HG03159 (cell line): ENCODE data around the gene LSM3.
"Not testable (repeated sequence)": the region's sequence is repeated elsewhere in the genome, so short reads cannot be mapped to it uniquely, and the experiment has no call there.

Experiments used
- ATAC-seq: cut with Tn5 transposase; IDR thresholded peaks from one replicate; pipeline ENCODE4 v1.9.1; 2021; ENCODE audit warnings: mild to moderate bottlenecking, moderate library complexity; ENCODE audit not compliant: unreplicated experiment

Gene LSM3

DNA sequence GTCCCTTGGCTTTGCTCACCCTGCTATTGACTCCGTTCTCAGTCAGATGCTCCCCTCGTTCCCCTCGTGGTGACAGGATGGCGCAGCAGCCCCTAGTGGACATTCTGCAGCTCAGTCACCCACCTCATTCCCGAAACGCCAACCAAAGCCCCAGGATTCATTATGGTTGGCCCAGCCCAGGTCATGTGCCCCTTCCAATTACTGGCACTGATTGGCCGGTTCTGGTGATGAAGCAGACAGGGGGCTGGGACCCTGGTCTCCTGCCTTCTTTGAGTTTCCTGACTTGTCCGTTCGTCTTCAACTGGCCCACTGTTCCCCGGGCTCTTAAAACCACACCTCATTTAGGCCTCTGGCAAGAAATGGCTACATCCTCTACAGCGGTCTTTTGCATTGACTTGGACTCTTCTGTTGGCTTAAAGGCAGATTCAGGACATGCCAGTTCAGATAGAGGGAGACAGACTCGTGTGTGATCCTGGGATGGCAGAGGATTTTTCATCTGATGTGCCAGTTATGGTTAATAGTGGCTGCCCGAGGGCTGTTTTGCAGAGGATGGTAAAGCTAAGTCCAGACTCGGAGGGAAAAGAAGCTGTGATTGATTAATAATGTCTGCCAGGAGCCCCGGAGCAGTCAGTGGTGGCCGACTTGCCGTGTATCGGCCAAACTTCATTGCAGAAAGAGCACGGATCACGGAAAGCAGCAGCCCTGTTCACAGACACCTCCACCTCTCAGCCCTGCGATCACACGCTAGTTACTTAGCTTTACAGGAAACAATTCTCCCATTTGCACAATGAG lies 37.8 kb downstream of the LSM3 start:
- ATAC-seq: peak; percentile 86

DNA sequence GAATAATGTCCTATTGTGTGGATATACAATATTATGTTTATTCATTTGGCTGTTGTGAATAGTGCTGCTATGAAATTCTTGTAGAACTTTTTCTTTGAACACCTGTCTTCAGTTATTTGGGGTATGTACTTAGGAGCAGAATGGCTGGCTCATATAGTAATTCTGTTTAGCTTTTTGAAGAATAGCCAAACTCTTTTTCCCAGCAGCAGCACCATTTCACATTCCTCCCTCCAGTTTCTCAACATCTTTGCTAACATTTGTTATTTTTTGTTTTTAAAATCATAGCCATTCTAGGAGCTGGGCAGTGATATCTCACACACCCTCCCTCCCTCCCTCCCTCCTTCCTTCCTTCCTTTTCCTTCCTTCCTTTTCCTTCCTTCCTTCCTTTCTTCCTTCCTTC lies 39.7 kb downstream of the LSM3 start:
- no peak for ATAC-seq

DNA sequence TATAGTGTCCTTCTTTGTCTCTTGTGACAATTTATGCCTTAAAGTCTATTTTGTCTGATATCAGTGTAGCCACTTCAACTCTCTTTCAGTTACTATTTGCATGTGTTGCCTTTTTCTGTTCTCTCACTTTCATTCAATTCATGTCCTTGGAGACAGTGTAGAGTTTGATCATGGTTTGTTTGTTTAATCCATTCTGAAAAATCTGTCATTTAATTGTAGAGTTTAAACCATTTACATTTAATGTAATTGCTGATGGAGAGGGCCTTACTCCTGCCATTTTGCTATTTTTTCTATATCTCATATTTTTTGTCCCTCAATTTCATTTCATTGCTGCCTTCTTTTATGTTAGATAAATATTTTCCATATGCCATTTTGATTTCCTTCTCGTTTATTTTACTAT lies 42.3 kb downstream of the LSM3 start:
- no peak for ATAC-seq

DNA sequence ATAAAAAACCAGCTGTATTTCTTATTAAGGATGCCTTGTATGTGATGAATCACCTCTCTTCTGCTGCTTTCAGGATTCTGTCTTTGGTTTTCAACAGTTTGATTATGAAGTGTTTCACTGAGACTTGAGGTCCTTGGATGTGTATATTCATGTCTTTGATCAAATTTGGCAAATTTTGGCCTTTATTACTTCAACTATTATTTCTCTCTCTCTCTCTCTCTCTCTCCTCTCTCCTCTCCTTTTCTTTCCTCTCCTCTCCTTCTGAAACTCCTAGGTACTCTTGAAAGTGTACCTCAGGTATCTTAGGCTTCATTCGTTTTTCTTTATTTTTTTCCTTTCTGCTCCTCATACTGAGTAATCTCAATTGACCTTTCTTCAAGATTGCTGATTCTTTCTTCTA lies 43.3 kb downstream of the LSM3 start:
- ATAC-seq: no peak

DNA sequence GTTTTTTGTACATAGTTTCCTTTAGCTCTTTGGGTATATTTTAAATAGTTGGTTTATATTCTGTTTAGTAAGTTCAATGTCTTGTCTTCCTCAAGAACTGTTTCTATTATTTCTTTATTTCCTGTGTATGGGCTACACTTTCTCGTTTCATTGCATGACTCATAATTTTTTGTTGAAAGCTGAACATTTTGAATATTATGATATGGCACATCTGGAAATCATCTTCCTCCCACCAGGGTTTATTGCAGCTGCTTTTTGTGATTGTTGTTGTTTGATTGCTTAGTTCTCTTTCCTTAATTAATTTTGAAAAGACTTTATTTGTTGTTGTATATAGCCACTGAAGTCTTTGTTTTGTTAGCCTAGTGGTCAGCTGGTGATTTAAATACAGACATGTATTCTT lies 43.8 kb downstream of the LSM3 start:
- no peak for ATAC-seq

DNA sequence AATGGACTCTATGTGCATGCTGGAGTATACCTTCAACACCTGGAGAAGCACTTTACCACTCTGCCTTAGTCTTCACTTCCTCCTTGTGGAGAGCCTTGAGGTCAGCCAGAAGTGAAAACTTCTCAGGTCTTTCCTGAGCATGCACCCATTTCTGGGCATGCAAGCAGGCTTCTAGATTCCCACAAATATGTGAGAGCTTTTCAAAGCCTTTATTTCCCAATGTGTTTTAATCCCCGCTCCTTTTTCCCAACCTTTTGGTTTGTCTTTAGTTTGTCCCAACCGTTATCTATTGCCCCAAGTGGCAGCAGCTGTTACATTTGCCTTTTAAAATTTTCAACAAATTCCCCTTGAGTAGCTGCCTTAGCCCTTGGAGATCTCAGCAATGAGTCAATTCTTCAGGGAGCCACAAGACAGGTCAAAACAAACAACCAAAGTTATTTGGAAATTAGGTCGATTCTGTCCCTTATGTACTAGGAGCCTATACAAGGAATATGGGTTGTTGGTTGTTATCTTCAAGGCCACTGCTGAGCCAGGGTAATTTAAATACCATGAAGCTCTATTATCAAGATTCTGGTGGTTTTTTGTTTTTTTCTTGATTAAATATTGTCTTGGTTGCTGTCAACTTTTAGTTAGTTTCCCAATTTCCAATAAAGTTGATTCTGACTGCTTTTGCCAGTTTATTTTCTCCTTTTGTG lies 44.4 kb downstream of the LSM3 start:
- no peak for ATAC-seq

DNA sequence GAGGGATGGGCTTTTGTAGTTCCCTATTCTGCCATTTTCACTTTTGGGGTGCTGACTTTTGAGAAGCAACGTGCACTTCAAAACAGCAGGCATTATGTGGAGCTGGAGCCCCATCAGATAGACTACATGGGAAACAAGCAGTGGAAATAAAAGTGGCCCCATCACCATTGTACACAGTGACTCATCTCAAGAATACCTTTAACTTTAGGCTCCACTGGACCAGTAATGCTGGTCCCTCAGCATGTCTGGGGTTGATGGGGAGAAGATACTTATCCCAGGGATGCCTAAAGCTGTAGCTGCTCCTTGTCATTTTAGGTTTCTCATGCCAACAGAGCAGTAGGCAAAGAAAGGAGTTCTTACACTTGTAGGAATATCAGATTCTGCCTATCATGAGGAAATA lies 45.0 kb downstream of the LSM3 start:
- no peak for ATAC-seq

DNA sequence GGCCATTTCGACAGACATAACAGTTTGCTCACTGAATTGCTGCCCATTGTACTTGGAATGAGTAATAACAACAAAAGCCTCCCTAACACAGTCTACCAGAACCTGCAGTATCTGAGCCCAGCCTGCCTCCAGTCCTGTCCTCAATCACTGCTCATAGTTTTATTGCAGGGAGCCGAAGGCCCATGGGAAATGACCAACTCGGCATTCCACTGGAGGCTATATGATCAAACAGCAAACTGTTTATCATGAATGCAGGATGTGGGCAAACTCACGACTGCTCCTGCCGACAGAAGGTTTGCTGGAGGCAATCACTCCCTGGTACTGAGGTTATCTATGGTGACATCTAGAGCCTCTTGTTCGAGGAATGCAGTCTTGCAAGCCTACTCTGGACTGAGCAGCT lies 46.3 kb downstream of the LSM3 start:
- no peak for ATAC-seq

DNA sequence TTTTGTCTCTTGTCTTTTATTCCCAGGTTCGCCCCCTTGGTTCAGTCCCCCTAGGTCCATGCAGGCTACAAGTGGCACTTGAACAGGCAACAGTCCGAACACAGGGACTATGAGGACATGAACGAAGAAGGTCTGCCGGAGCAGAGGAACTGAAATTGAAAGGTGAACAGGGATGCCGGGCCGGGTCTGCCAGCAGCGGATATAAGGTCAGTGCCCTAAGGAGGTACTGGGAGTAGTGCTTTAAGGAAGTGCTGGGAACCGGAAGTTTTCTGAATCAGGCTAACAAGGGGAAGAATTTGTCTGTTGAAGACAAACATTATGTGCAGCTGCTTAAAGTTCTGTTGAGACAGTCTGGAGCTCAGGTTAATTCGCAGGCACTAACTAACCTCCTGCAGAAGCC lies 46.8 kb downstream of the LSM3 start:
- no peak for ATAC-seq

DNA sequence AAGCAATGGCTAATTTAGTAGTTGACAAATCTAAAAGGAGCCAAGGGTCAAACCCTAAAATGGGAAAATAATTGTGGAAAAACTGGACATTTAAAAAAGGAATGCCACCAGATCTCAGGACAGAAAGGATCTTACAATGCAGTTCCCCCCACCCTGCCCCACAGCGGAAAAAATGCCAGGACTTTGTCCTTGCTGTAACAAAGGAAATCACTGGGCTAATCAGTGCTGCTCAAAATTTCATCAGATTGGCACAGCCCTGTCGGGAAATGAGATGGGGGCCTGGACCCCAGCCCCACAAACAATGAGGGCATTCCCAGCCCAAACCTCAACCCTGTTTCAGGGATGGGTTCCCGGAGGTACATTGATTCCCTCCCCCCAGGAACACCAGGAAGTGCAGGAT lies 47.7 kb downstream of the LSM3 start:
- ATAC-seq: not testable (repeated sequence)

DNA sequence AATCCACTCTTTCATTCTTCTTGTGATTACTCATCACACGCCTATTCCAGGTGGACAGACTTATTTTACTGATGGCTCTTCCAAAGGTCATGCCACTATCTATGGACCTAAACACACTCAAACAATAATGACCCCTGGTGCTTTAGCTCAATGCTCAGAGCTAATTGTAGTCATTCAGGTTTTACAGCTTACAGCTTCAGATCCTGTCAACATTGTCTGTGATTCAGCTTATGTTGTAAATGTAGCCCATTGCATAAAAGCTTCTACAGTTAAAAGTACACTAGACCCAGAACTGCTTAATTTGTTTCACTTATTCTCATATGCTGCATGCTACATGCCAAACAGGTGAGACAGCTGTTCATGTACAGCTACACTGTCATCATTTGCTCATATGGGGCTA lies 49.2 kb downstream of the LSM3 start:
- ATAC-seq: no peak

DNA sequence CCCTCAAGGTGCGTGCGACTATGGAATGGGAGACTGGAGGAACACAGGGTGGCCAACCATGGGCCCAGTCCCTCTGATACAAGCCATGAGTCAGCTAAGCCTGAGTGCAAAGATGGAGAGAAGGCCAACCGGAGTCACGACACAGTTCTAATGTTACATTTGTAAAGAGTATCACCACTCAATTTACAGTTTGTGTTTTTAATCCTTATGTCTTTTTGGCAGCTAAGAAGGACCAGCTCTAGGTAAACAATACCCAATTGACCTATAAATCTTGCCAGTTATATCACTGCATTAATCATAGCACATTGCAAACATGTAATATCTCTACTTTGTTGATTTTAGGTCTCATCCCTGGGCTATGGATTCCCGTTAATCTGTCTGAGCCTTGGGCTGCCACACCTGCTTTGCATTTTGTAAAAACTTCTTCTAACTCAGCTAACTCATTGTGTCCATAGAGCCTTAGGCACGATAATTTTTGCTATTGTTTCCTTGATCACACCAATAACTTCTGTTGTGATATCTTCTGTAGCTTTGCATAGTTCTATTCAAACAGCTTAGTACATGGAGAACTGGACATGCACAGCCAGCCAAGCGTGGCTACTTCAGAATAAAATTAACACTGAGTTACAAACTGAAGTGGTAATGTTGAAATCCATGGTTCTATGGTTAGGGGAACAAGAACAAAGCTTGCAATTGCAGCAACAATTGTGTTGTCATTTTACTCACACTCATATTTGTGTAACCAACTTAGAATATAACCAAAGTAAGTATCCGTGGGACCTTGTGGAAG lies 50.3 kb downstream of the LSM3 start:
- no peak for ATAC-seq

DNA sequence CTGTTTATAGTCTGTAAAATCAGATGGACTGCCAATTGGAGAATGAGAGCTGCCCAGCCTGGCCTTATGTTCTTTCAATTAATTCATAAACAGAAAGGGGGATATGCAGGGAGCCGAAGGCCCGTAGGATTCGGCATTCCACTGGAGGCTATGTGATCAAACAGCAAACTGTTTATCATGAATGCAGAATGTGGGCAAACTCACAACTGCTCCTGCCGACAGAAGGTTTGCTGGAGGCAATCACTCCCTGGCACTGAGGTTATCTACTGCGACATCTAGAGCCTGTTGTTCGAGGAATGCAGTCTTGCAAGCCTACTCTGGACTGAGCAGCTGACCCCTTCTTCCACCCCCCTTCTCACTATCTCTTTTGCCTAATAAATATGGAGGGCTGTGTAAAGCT lies 51.1 kb downstream of the LSM3 start:
- ATAC-seq: not testable (repeated sequence)

DNA sequence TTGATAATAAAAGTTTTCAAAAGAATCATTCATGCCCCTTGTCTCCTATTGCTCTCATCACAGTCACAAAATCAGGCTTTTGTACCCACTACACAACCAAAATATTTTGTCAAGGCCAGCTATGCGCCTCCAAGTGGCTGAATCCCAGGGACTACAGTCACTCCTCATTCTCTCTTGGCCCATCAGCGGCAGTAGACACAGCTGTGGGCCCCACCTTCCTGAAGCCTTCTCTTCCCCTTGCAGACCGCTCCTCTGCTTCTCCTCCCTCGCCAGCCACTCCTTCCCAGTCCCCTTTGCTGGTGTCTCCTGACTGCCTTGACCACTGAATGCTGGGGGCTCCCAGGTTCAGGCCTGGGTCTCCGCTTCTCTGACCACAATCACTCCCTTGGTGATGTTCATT lies 52.1 kb downstream of the LSM3 start:
- no peak for ATAC-seq

DNA sequence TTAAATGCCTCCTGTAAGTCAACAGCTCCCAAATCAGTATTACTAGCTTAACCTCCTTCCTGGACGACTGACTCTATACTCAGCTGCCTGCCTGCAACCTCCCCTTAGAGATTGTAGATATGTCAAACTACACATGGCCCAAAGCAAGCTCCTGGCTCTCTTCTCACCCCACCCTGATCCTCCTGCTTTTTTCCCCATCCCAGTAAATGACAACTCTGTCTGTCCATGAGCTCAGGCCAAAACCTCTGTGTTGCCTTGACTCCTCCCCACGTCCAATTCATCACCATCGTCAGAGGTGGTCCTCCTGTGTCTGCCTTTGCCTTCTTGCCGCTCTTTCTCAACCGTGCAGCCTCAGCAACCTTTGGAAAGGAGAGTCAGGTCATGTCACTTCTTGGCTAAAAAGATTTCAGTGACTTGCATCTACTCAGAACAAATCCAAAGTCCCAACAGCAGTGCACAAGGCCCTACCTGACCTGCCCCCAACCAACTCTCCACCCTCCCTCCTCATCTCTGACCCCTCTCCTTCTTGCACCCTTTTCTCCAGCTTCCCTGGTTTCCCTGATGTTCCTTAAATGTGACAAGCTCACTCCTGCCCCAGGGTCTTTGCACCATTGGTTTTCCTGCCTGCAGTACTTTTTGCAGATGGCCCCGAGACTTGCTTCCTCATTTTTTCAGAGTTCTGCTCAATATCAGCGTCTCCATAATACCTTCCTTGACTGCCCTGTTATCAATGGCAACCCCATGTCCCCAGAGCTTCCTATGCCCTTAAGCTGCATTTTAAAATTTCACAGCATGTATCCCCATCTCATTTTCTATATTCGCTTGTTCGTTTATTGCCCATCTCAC lies 52.8 kb downstream of the LSM3 start:
- no peak for ATAC-seq

DNA sequence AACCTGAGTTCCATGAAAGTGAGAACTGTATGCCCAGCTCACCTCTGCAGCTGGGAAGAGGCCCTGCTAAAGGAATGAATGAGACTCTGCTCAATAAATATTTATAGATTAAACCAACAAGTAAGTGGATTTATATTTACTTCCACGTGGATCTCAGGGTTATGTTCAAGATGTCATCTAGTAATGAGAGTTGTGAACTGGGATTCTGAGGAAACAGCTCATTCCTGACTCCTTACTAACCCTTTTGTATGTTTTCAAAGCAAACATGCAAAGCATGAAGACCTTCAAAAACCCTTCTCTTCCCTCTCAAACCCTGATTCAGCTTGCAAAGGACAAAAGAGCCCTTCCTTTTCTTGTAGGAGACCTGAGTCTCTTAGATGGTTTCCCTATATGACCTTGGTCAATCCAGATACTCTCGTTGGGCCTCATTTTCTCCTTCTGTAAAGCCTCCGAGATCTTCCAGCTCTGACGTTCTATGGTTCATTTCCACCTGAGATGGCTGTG lies 53.4 kb downstream of the LSM3 start:
- ATAC-seq: no peak

DNA sequence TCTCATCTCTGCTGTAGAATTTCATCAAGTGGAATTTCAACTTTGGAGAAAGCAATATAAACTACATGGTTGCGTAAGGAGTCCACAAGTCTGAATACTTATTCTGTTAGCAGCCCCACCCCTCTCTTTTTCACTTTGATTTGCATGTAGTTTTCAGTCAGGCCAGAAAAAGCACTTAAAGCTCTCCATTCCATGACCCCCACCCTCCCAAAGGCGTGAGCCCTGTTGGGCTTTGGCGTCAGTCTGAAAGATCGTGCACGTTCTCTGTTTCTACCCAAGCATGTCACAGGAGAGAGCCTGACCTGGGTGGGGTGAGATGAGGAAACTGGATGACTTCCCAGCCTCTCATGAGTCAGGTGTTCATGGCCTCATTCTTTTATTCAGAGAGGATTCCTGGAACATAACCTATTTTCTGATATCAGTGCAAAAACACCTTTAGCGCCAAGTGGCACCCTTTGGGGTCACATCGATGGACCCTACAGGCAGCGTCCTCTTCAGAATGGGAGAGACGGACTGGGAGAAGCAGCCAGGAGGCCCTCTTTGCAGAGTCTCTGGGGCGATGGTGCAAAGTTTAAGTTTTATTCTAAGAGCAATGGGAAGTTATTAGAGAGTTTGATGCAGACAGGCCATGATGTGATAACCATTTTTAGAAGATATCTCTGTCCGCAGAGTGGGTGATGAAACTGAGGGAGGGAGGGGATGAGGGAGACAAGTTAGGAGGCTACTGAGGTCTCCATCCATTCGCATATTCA lies 55.8 kb downstream of the LSM3 start:
- no peak for ATAC-seq

DNA sequence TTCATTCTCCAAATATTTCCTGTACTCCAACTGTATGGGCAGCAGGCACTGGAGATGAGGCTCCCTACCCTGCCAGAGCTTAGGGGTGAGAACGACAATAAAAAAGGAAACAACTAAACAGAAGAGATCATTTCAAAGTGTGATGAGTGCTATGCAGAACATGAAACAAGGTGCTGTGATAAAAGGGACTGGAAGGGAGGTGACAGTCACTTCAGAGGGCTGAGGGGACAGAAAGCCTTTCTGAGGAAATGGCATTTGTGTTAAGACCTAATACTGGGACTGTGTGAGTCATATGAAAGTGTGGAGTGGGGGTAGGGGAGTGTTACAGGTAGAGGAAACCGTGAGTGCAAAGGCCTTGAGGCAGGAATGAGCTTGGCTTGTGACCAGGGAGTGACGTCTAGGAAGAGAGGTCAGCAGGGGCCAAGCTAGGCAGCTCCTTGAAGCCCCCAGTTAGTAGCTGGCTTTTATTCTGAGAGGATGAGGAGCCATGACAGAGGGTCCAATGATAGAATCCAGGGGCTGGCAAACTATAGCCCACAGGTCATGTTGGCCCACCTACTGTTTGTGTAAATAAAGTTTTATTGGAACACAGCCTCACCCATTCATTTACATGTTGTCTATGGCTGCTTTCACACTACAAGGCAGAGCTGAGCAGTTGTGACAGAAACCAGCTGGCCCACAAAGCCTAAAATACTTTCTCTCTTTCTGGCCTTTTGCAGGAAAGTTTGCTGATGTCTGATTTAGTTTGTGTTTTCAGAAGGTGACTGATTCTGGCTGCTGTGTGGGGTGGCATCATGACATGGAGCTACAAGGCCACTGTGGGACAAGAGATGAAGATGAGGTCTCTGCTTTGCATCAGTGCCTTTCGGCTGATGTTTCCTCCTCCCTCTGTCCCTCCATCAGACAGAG lies 56.6 kb downstream of the LSM3 start:
- ATAC-seq: no peak

DNA sequence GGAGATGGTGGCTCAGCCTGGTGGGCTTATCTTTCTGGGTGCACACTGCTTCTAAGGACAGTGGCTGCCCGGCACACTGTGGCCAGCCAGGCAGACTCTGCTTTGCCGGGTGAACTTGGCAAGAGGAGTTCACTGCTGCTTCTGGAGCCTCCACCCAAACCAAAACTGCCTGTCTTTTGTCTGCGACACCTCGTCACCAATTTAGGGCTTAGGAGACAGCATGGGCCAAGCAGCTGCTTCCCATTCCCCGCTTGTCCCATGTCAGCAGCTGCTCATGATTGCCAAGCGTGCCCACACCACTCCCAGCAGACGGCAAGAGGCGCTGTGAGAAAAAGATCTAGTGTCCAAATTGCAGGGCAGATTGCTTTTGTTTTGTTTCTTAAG lies 57.3 kb downstream of the LSM3 start:
- no peak for ATAC-seq
